NCI-H526 (cell line): ENCODE measurements around the gene CHCHD6.

Source experiments
- DNase-seq, 2 experiments: peaks; one replicate each; lab custom pipeline; 2025; lab: John Stamatoyannopoulos, UW

CHCHD6 gene

GRCh38 chr3:126993436-126993835 lies 289.4 kb downstream of the CHCHD6 start:
- DNase-seq = no peak

- DNase-seq = no peak
Observed at GRCh38 chr3:126994661-126995245, 290.7 kb downstream of the CHCHD6 start.

- no peak for DNase-seq
Observed at GRCh38 chr3:126995254-126995780, 291.3 kb downstream of the CHCHD6 start.

- DNase-seq = no peak
Observed at GRCh38 chr3:126995926-126996512, 292.0 kb downstream of the CHCHD6 start.

- DNase-seq = no peak
Observed at GRCh38 chr3:126996905-126997304, 292.9 kb downstream of the CHCHD6 start.

- DNase-seq = no peak
Observed at GRCh38 chr3:126997455-126998038, 293.5 kb downstream of the CHCHD6 start.

- no peak for DNase-seq
Observed at GRCh38 chr3:126998320-126998719, 294.3 kb downstream of the CHCHD6 start.

GRCh38 chr3:126998728-126999127 lies 294.7 kb downstream of the CHCHD6 start:
- no peak for DNase-seq

GRCh38 chr3:126999383-126999782 lies 295.3 kb downstream of the CHCHD6 start:
- DNase-seq = no peak

- no peak for DNase-seq
Observed at GRCh38 chr3:127000119-127000518, 296.1 kb downstream of the CHCHD6 start.

- no peak for DNase-seq
Observed at GRCh38 chr3:127000761-127001160, 296.7 kb downstream of the CHCHD6 start.

- DNase-seq = no peak
Observed at GRCh38 chr3:127001486-127002194, 297.6 kb downstream of the CHCHD6 start.

- DNase-seq = no peak
Observed at GRCh38 chr3:127002195-127003174, 298.4 kb downstream of the CHCHD6 start.

- DNase-seq = no peak
Observed at GRCh38 chr3:127003175-127003555, 299.1 kb downstream of the CHCHD6 start.

GRCh38 chr3:127003601-127004280 lies 299.7 kb downstream of the CHCHD6 start:
- DNase-seq = no peak

- DNase-seq = no peak
Observed at GRCh38 chr3:127004641-127005397, 300.8 kb downstream of the CHCHD6 start.

- DNase-seq = no peak
Observed at GRCh38 chr3:127005864-127006500, 301.9 kb downstream of the CHCHD6 start.

GRCh38 chr3:127006781-127007436 lies 302.9 kb downstream of the CHCHD6 start:
- no peak for DNase-seq

GRCh38 chr3:127008236-127008635 lies 304.2 kb downstream of the CHCHD6 start:
- no peak for DNase-seq
